HG02610 (cell line): ENCODE measurements around the gene RSPH1.

Source experiments
- ATAC-seq: cut with Tn5 transposase; IDR thresholded peaks from one replicate; pipeline ENCODE4 v1.9.1; 2021; ENCODE audit warnings: mild to moderate bottlenecking, moderate library complexity; ENCODE audit not compliant: unreplicated experiment

RSPH1 gene

GRCh38 chr21:42431196-42431595 lies 64.8 kb downstream of the RSPH1 start:
- no peak for ATAC-seq

GRCh38 chr21:42430521-42430920 lies 65.5 kb downstream of the RSPH1 start:
- no peak for ATAC-seq

- no peak for ATAC-seq
Observed at GRCh38 chr21:42429856-42430255, 66.2 kb downstream of the RSPH1 start.

- no peak for ATAC-seq
Observed at GRCh38 chr21:42429021-42429420, 67.0 kb downstream of the RSPH1 start.

- no peak for ATAC-seq
Observed at GRCh38 chr21:42427809-42428419, 68.1 kb downstream of the RSPH1 start.

GRCh38 chr21:42426876-42427480 lies 69.0 kb downstream of the RSPH1 start:
- no peak for ATAC-seq

- no peak for ATAC-seq
Observed at GRCh38 chr21:42426424-42426823, 69.6 kb downstream of the RSPH1 start.

- peak; percentile 37 for ATAC-seq
Observed at GRCh38 chr21:42425591-42425990, 70.4 kb downstream of the RSPH1 start.

- ATAC-seq = peak; percentile 25
Observed at GRCh38 chr21:42424914-42425541, 71.0 kb downstream of the RSPH1 start.

- ATAC-seq = no peak
Observed at GRCh38 chr21:42423685-42424084, 72.3 kb downstream of the RSPH1 start.

- peak; percentile 62 for ATAC-seq
Observed at GRCh38 chr21:42423197-42423675, 72.8 kb downstream of the RSPH1 start.
